Measurements from ENCODE around the gene CUX1.
A peak's percentile ranks its signal among the peaks of the same experiment; 100 is the strongest.
"Not testable (repeated sequence)": the region's sequence is repeated elsewhere in the genome, so short reads cannot be mapped to it uniquely, and the experiment has no call there.

The CUX1 gene

GRCh38 chr7:102103027-102103372 is 285.6 kb downstream of the CUX1 start:
- DNase-seq (ENCODE audit: low spot score) = no peak

- DNase-seq (ENCODE audit: low spot score) = no peak
Measured at GRCh38 chr7:102104245-102104644, 286.8 kb downstream of the CUX1 start.

GRCh38 chr7:102106625-102107024 is 289.2 kb downstream of the CUX1 start:
- no peak for DNase-seq (ENCODE audit: low spot score)

- DNase-seq (ENCODE audit: low spot score) = no peak
Measured at GRCh38 chr7:102107474-102108104, 290.2 kb downstream of the CUX1 start.

GRCh38 chr7:102111061-102112041 is 293.9 kb downstream of the CUX1 start:
- no peak for DNase-seq (ENCODE audit: low spot score)

GRCh38 chr7:102115181-102115580 is 297.8 kb downstream of the CUX1 start:
- DNase-seq (ENCODE audit: low spot score) = no peak

GRCh38 chr7:102115931-102116330 is 298.5 kb downstream of the CUX1 start:
- no peak for DNase-seq (ENCODE audit: low spot score)

GRCh38 chr7:102117743-102118142 is 300.3 kb downstream of the CUX1 start:
- DNase-seq (ENCODE audit: low spot score) = no peak

GRCh38 chr7:102119213-102119651 is 301.8 kb downstream of the CUX1 start:
- no peak for DNase-seq (ENCODE audit: low spot score)

- no peak for DNase-seq (ENCODE audit: low spot score)
Measured at GRCh38 chr7:102119925-102120324, 302.5 kb downstream of the CUX1 start.

- no peak for DNase-seq (ENCODE audit: low spot score)
Measured at GRCh38 chr7:102120666-102121195, 303.3 kb downstream of the CUX1 start.

GRCh38 chr7:102122026-102122425 is 304.6 kb downstream of the CUX1 start:
- peak; percentile 25 for DNase-seq (ENCODE audit: low spot score)

- DNase-seq (ENCODE audit: low spot score) = peak; percentile 31
Measured at GRCh38 chr7:102125127-102125596, 307.7 kb downstream of the CUX1 start.

GRCh38 chr7:102128303-102128702 is 310.9 kb downstream of the CUX1 start:
- no peak for DNase-seq (ENCODE audit: low spot score)

GRCh38 chr7:102129636-102130370 is 312.4 kb downstream of the CUX1 start:
- no peak for DNase-seq (ENCODE audit: low spot score)

GRCh38 chr7:102132209-102132752 is 314.9 kb downstream of the CUX1 start:
- no peak for DNase-seq (ENCODE audit: low spot score)

GRCh38 chr7:102138676-102139075 is 321.2 kb downstream of the CUX1 start:
- no peak for DNase-seq (ENCODE audit: low spot score)

GRCh38 chr7:102140952-102141370 is 323.5 kb downstream of the CUX1 start:
- peak; percentile 75 for DNase-seq (ENCODE audit: low spot score)

GRCh38 chr7:102142433-102142832 is 325.0 kb downstream of the CUX1 start:
- not testable (repeated sequence) for DNase-seq (ENCODE audit: low spot score)

- no peak for DNase-seq (ENCODE audit: low spot score)
Measured at GRCh38 chr7:102146122-102146521, 328.7 kb downstream of the CUX1 start.

GRCh38 chr7:102147008-102147407 is 329.6 kb downstream of the CUX1 start:
- DNase-seq (ENCODE audit: low spot score) = no peak

GRCh38 chr7:102148799-102149198 is 331.4 kb downstream of the CUX1 start:
- DNase-seq (ENCODE audit: low spot score) = no peak

All from germinal center (tissue), 1 donor.